GM19324 (cell line): Measurements from ENCODE around the gene SYAP1.
A peak's percentile ranks its signal among the peaks of the same experiment; 100 is the strongest.
"Not testable (repeated sequence)": the region's sequence is repeated elsewhere in the genome, so short reads cannot be mapped to it uniquely, and the experiment has no call there.

Experiments used
- ATAC-seq: cut with Tn5 transposase; IDR thresholded peaks from one replicate; pipeline ENCODE4 v1.9.1; 2021; ENCODE audit warnings: mild to moderate bottlenecking, moderate library complexity; ENCODE audit not compliant: unreplicated experiment, low FRiP score

The SYAP1 gene

GRCh38 chrX:16718824-16719333 lies 533 bp upstream of the SYAP1 start:
- ATAC-seq = peak; percentile 32

GRCh38 chrX:16722481-16722880 lies 3.1 kb downstream of the SYAP1 start:
- ATAC-seq = no peak

GRCh38 chrX:16725072-16725471 lies 5.7 kb downstream of the SYAP1 start:
- no peak for ATAC-seq

GRCh38 chrX:16726347-16726988 lies 7.1 kb downstream of the SYAP1 start:
- peak; percentile 93 for ATAC-seq

- no peak for ATAC-seq
These were observed 8.2 kb downstream of the SYAP1 start for GRCh38 chrX:16727637-16728036.

GRCh38 chrX:16730450-16730849 lies 11.0 kb downstream of the SYAP1 start:
- ATAC-seq = no peak

GRCh38 chrX:16733013-16733412 lies 13.6 kb downstream of the SYAP1 start:
- no peak for ATAC-seq

GRCh38 chrX:16737024-16737423 lies 17.6 kb downstream of the SYAP1 start:
- ATAC-seq = no peak

GRCh38 chrX:16739574-16739973 lies 20.2 kb downstream of the SYAP1 start:
- no peak for ATAC-seq

- ATAC-seq = no peak
These were observed 24.4 kb downstream of the SYAP1 start for GRCh38 chrX:16743604-16744325.

GRCh38 chrX:16745102-16745501 lies 25.7 kb downstream of the SYAP1 start:
- ATAC-seq = no peak

GRCh38 chrX:16745659-16746058 lies 26.2 kb downstream of the SYAP1 start:
- no peak for ATAC-seq

- ATAC-seq = no peak
These were observed 29.0 kb downstream of the SYAP1 start for GRCh38 chrX:16748425-16748824.

GRCh38 chrX:16750136-16750535 lies 30.7 kb downstream of the SYAP1 start:
- ATAC-seq = no peak

GRCh38 chrX:16754019-16754418 lies 34.6 kb downstream of the SYAP1 start:
- no peak for ATAC-seq

- ATAC-seq = no peak
These were observed 37.3 kb downstream of the SYAP1 start for GRCh38 chrX:16756724-16757123.

GRCh38 chrX:16761500-16761899 lies 42.1 kb downstream of the SYAP1 start:
- ATAC-seq = not testable (repeated sequence)

GRCh38 chrX:16762579-16762978 lies 43.2 kb downstream of the SYAP1 start:
- ATAC-seq = no peak

- ATAC-seq = no peak
These were observed 46.2 kb downstream of the SYAP1 start for GRCh38 chrX:16765594-16765993.

- ATAC-seq = no peak
These were observed 51.6 kb downstream of the SYAP1 start for GRCh38 chrX:16770970-16771482.

GRCh38 chrX:16771483-16772398 lies 52.3 kb downstream of the SYAP1 start:
- ATAC-seq = no peak
